GM21737 (cell line): ENCODE results near the gene IGFBP7.
"Not testable (repeated sequence)": the region's sequence is repeated elsewhere in the genome, so short reads cannot be mapped to it uniquely, and the experiment has no call there.

Source experiments
- ATAC-seq: cut with Tn5 transposase; IDR thresholded peaks from one replicate; pipeline ENCODE4 v1.9.1; 2021; ENCODE audit warnings: mild to moderate bottlenecking, moderate library complexity; ENCODE audit not compliant: unreplicated experiment

The IGFBP7 gene

GRCh38 chr4:57075367-57075766, 34.8 kb downstream of the IGFBP7 start:
- ATAC-seq = no peak

- ATAC-seq = no peak
Measured at GRCh38 chr4:57074744-57075143, 35.4 kb downstream of the IGFBP7 start.

- ATAC-seq = no peak
Measured at GRCh38 chr4:57073559-57073958, 36.6 kb downstream of the IGFBP7 start.

GRCh38 chr4:57071326-57071725, 38.9 kb downstream of the IGFBP7 start:
- ATAC-seq = no peak

- no peak for ATAC-seq
Measured at GRCh38 chr4:57070461-57070860, 39.7 kb downstream of the IGFBP7 start.

- ATAC-seq = no peak
Measured at GRCh38 chr4:57068237-57068981, 41.8 kb downstream of the IGFBP7 start.

GRCh38 chr4:57065730-57066482, 44.3 kb downstream of the IGFBP7 start:
- no peak for ATAC-seq

GRCh38 chr4:57064811-57065711, 45.1 kb downstream of the IGFBP7 start:
- no peak for ATAC-seq

- no peak for ATAC-seq
Measured at GRCh38 chr4:57064120-57064519, 46.1 kb downstream of the IGFBP7 start.

- ATAC-seq = no peak
Measured at GRCh38 chr4:57063518-57063917, 46.7 kb downstream of the IGFBP7 start.

GRCh38 chr4:57061395-57061794, 48.8 kb downstream of the IGFBP7 start:
- ATAC-seq = no peak

- ATAC-seq = not testable (repeated sequence)
Measured at GRCh38 chr4:57060717-57061067, 49.5 kb downstream of the IGFBP7 start.

GRCh38 chr4:57059890-57060716, 50.1 kb downstream of the IGFBP7 start:
- no peak for ATAC-seq

GRCh38 chr4:57055886-57056285, 54.3 kb downstream of the IGFBP7 start:
- ATAC-seq = no peak

GRCh38 chr4:57053508-57053907, 56.7 kb downstream of the IGFBP7 start:
- no peak for ATAC-seq

- ATAC-seq = no peak
Measured at GRCh38 chr4:57051524-57051923, 58.7 kb downstream of the IGFBP7 start.

- no peak for ATAC-seq
Measured at GRCh38 chr4:57051095-57051494, 59.1 kb downstream of the IGFBP7 start.

GRCh38 chr4:57048590-57049304, 61.4 kb downstream of the IGFBP7 start:
- ATAC-seq = no peak

- not testable (repeated sequence) for ATAC-seq
Measured at GRCh38 chr4:57047046-57047445, 63.1 kb downstream of the IGFBP7 start.

GRCh38 chr4:57044996-57045395, 65.2 kb downstream of the IGFBP7 start:
- no peak for ATAC-seq
